H9 (cell line): ENCODE data around the gene ITPA. TPM values are rescaled to one million over a fixed set of nuclear protein-coding genes. Genes with fewer than 3 reads are reported as not detected.

Experiments
- DNase-seq: peaks from one replicate; pipeline ENCODE4 v3.0.0-alpha.2; 2017
- H2AFZ ChIP-seq: one replicate; pipeline ENCODE4 v1.6.1; 2013; ENCODE audit warnings: mild to moderate bottlenecking, low read length, control low read depth, moderate library complexity
- H2AK5ac ChIP-seq: 2 replicates; pipeline ENCODE4 v1.6.1; 2013; ENCODE audit warnings: low read length, control low read depth, mixed read lengths; ENCODE audit not compliant: insufficient read length
- H2BK120ac ChIP-seq: one replicate; pipeline ENCODE4 v1.6.1; 2013; ENCODE audit warnings: low read depth, mild to moderate bottlenecking, low read length, control low read depth, inconsistent platforms; ENCODE audit not compliant: poor library complexity, severe bottlenecking
- H2BK12ac ChIP-seq: 2 replicates; pipeline ENCODE4 v1.6.1; 2013; ENCODE audit warnings: low read length, control low read depth, mixed read lengths, low read depth; ENCODE audit not compliant: insufficient read length
- H2BK15ac ChIP-seq: 2 replicates; pipeline ENCODE4 v1.6.1; 2013; ENCODE audit warnings: low read depth, low read length, control low read depth
- H2BK20ac ChIP-seq: one replicate; pipeline ENCODE4 v1.6.1; 2013; ENCODE audit warnings: low read depth, mild to moderate bottlenecking, low read length, control low read depth, inconsistent platforms; ENCODE audit not compliant: poor library complexity, severe bottlenecking
- H2BK5ac ChIP-seq: 2 replicates; pipeline ENCODE4 v1.6.1; 2013; ENCODE audit warnings: low read length, control low read depth, mixed read lengths; ENCODE audit not compliant: insufficient read length
- H3K14ac ChIP-seq: 2 replicates; pipeline ENCODE4 v1.6.1; 2013; ENCODE audit warnings: low read length, control low read depth; ENCODE audit not compliant: insufficient read depth
- H3K18ac ChIP-seq: 2 replicates; pipeline ENCODE4 v1.6.1; 2013; ENCODE audit warnings: low read depth, mild to moderate bottlenecking, mixed read lengths, low read length, control low read depth; ENCODE audit not compliant: insufficient read length
- H3K23ac ChIP-seq: 2 replicates; pipeline ENCODE4 v1.6.1; 2013; ENCODE audit warnings: low read length, control low read depth, mixed read lengths, low read depth; ENCODE audit not compliant: insufficient read length
- H3K23me2 ChIP-seq: 2 replicates; pipeline ENCODE4 v1.6.1; 2013; ENCODE audit warnings: low read depth, mild to moderate bottlenecking, mixed read lengths, low read length, control low read depth; ENCODE audit not compliant: insufficient read length, poor library complexity, severe bottlenecking
- H3K27ac ChIP-seq: 2 replicates; pipeline ENCODE4 v1.5.1; 2013; ENCODE audit warnings: low read length, control low read depth, mixed read lengths, low read depth; ENCODE audit not compliant: insufficient read length
- H3K27me3 ChIP-seq: 2 replicates; pipeline ENCODE4 v1.6.1; 2013; ENCODE audit warnings: low read length, control low read depth, inconsistent platforms; ENCODE audit not compliant: insufficient read depth
- H3K4ac ChIP-seq: 2 replicates; pipeline ENCODE4 v1.6.1; 2013; ENCODE audit warnings: low read depth, mild to moderate bottlenecking, control low read depth, inconsistent platforms, low read length, moderate library complexity
- H3K4me1 ChIP-seq: 2 replicates; pipeline ENCODE4 v1.6.1; 2013; ENCODE audit warnings: low read length, control low read depth, inconsistent platforms; ENCODE audit not compliant: insufficient read depth
- H3K4me2 ChIP-seq: 2 replicates; pipeline ENCODE4 v1.6.1; 2013; ENCODE audit warnings: low read length, control low read depth, mixed read lengths; ENCODE audit not compliant: insufficient read length, insufficient read depth
- H3K56ac ChIP-seq: 2 replicates; pipeline ENCODE4 v1.6.1; 2013; ENCODE audit warnings: low read depth, mild to moderate bottlenecking, mixed read lengths, low read length, control low read depth; ENCODE audit not compliant: insufficient read length
- H3K79me1 ChIP-seq: 2 replicates; pipeline ENCODE4 v1.6.1; 2013; ENCODE audit warnings: low read depth, mild to moderate bottlenecking, moderate library complexity, low read length, control low read depth, inconsistent platforms; ENCODE audit not compliant: insufficient read depth, poor library complexity, severe bottlenecking
- H3K79me2 ChIP-seq: 2 replicates; pipeline ENCODE4 v1.6.1; 2013; ENCODE audit warnings: low read length, control low read depth, inconsistent platforms; ENCODE audit not compliant: insufficient read depth
- H3K9ac ChIP-seq: 2 replicates; pipeline ENCODE4 v1.6.1; 2013; ENCODE audit warnings: low read length, control low read depth, mixed read lengths; ENCODE audit not compliant: insufficient read length; ENCODE audit errors: extremely low read depth
- H3K9me3 ChIP-seq: one replicate; pipeline ENCODE4 v1.6.1; 2013; ENCODE audit warnings: low read depth, low read length, inconsistent platforms; ENCODE audit not compliant: control insufficient read depth
- H3T11ph ChIP-seq: one replicate; pipeline ENCODE4 v1.6.1; 2013; ENCODE audit warnings: mild to moderate bottlenecking, low read length, control low read depth, inconsistent platforms
- H4K20me1 ChIP-seq: one replicate; pipeline ENCODE4 v1.6.1; 2013; ENCODE audit not compliant: control insufficient read depth, insufficient read length, insufficient read depth
- H4K5ac ChIP-seq: 2 replicates; pipeline ENCODE4 v1.6.1; 2013; ENCODE audit warnings: low read depth, mild to moderate bottlenecking, mixed read lengths, low read length, control low read depth; ENCODE audit not compliant: insufficient read length
- H4K8ac ChIP-seq: replicated peaks from 2 replicates; pipeline ENCODE4 v1.6.1; 2013; ENCODE audit warnings: low read length, control low read depth, mixed read lengths, low read depth; ENCODE audit not compliant: insufficient read length
- H4K91ac ChIP-seq: 2 replicates; pipeline ENCODE4 v1.6.1; 2013; ENCODE audit warnings: low read depth, mild to moderate bottlenecking, moderate library complexity, mixed read lengths, low read length, control low read depth; ENCODE audit not compliant: insufficient read length
- H3K27ac Mint-ChIP-seq, 3 experiments: 2 replicates in 2 of 3; 3 replicates in 1 of 3; pipeline ENCODE4 v1.8.0; 2020 to 2021; ENCODE audit warnings: mixed read lengths in 3 of 3, mild to moderate bottlenecking in 1 of 3, moderate library complexity in 1 of 3
- H3K27me3 Mint-ChIP-seq: 2 replicates; pipeline ENCODE4 v1.8.0; 2021; ENCODE audit warnings: low read depth, mild to moderate bottlenecking, moderate library complexity, mixed read lengths
- H3K36me3 Mint-ChIP-seq, 3 experiments: 2 replicates in 2 of 3; 3 replicates in 1 of 3; pipeline ENCODE4 v1.8.0; 2020 to 2021; ENCODE audit warnings: low read depth in 3 of 3, mixed read lengths in 3 of 3; ENCODE audit not compliant: insufficient read depth in 1 of 3
- H3K4me1 Mint-ChIP-seq, 2 experiments: 2 replicates each; pipeline ENCODE4 v1.8.0; 2020; ENCODE audit warnings: mixed read lengths in 2 of 2
- H3K4me3 Mint-ChIP-seq, 2 experiments: 2 replicates in 1 of 2; 3 replicates in 1 of 2; pipeline ENCODE4 v1.8.0; 2020 to 2021; ENCODE audit warnings: mild to moderate bottlenecking in 2 of 2, mixed read lengths in 2 of 2, moderate library complexity in 1 of 2
- H3K9me3 Mint-ChIP-seq, 2 experiments: 2 replicates in 1 of 2; 3 replicates in 1 of 2; pipeline ENCODE4 v1.8.0; 2020; ENCODE audit warnings: mild to moderate bottlenecking in 2 of 2, mixed read lengths in 2 of 2, moderate library complexity in 1 of 2
- WGBS: extraction: QIAGEN DNeasy Blood & Tissue Kit; methylation state at CpG from one replicate; pipeline ENCODE4 v1.1.7; 2013; ENCODE audit warnings: missing lambda C conversion rate, low lambda C conversion rate, mixed read lengths; ENCODE audit not compliant: insufficient read length; ENCODE audit errors: extremely low coverage; 5-methylcytosine and 5-hydroxymethylcytosine counted together
- total RNA-seq: library from RNA; stranded (reverse); gene quantifications from 2 replicates; pipeline ENCODE4 v1.2.1, GENCODE V29; 2021
- TF ChIP-seq, protein P1 (sequence below): fragments of 200-600 bp; sonication (generic); conservative IDR thresholded peaks from 3 replicates; pipeline ENCODE4 v1.8.0; 2021; ENCODE audit warnings: antibody characterized with exemption, mild to moderate bottlenecking

Gene ITPA
- total RNA-seq, 1 experiment from 2014 or later, result 74.5 TPM

DNA sequence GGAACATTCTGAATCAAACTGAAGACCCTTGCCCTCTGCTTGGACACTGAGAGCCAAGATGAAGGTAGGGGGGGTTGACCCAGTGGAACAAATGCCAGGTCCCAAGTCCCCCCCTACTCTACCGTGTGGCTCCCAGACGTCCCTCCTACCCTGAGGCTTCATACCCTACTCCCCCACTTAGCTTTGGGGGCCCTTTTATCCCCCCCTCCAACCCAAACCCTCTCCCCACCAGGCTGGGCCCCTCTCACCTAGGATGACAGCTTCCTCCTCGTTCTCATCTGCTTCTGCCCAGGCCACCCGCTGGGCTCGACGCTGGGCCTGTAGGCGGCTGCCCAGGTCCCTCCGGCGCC lies 6.4 kb upstream of the ITPA start:
- H3K36me3 Mint-ChIP-seq, result peaks cover 22 to 37% (median 36%) of the 10 kb centered on the region in 3 experiments
- H3K4me1 Mint-ChIP-seq, result peaks cover 4 to 8% of the 10 kb centered on the region in 2 experiments; a peak in 2 of 4 replicates
- H2BK120ac ChIP-seq, result no peak overlapping the region
- no peak overlapping the region for H3K56ac ChIP-seq
- no peak overlapping the region for H2BK20ac ChIP-seq
- H3K79me1 ChIP-seq, result peaks cover 6% of the 10 kb centered on the region
- H3K4ac ChIP-seq, result no peak overlapping the region
- no peak for DNase-seq
- TF ChIP-seq, protein P1, sequence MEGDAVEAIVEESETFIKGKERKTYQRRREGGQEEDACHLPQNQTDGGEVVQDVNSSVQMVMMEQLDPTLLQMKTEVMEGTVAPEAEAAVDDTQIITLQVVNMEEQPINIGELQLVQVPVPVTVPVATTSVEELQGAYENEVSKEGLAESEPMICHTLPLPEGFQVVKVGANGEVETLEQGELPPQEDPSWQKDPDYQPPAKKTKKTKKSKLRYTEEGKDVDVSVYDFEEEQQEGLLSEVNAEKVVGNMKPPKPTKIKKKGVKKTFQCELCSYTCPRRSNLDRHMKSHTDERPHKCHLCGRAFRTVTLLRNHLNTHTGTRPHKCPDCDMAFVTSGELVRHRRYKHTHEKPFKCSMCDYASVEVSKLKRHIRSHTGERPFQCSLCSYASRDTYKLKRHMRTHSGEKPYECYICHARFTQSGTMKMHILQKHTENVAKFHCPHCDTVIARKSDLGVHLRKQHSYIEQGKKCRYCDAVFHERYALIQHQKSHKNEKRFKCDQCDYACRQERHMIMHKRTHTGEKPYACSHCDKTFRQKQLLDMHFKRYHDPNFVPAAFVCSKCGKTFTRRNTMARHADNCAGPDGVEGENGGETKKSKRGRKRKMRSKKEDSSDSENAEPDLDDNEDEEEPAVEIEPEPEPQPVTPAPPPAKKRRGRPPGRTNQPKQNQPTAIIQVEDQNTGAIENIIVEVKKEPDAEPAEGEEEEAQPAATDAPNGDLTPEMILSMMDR, result no peak
- H3K9ac ChIP-seq, result no peak overlapping the region
- no peak overlapping the region for H2AFZ ChIP-seq
- no peak overlapping the region for H2BK15ac ChIP-seq
- no peak overlapping the region; a peak in 1 of 7 replicates for H3K27ac Mint-ChIP-seq
- no peaks in the 10 kb centered on the region for H3K27me3 Mint-ChIP-seq
- H3K4me2 ChIP-seq, result peak overlapping the region; percentile 78
- no peaks in the 10 kb centered on the region; the same call in 1 of the 2 replicates for H3K79me2 ChIP-seq
- H4K20me1 ChIP-seq, result no peaks in the 10 kb centered on the region
- H2BK12ac ChIP-seq, result no peak overlapping the region
- peaks cover 3% of the 10 kb centered on the region; the same call in 1 of the 2 replicates for H3K4me1 ChIP-seq
- H4K5ac ChIP-seq, result no peak overlapping the region
- H3K27ac ChIP-seq, result no peak overlapping the region
- no peak overlapping the region for H4K91ac ChIP-seq
- no peak overlapping the region for H2BK5ac ChIP-seq
- H4K8ac ChIP-seq, result no peak overlapping the region
- no peak overlapping the region for H2AK5ac ChIP-seq
- H3K27me3 ChIP-seq, result no peaks in the 10 kb centered on the region
- no peak overlapping the region for H3K14ac ChIP-seq
- no peak overlapping the region for H3K18ac ChIP-seq
- peaks cover 8% of the 10 kb centered on the region for H3K23me2 ChIP-seq
- WGBS, result no CpG with 5 or more reads among the region's 9 CpGs
- H3K23ac ChIP-seq, result no peak overlapping the region
- no peaks in the 10 kb centered on the region; a peak in 1 of 5 replicates for H3K9me3 Mint-ChIP-seq
- no peak overlapping the region for H3T11ph ChIP-seq
- no peaks in the 10 kb centered on the region for H3K9me3 ChIP-seq
- peak overlapping the region; percentile 26 to 97; a peak in 2 of 5 replicates for H3K4me3 Mint-ChIP-seq
